Stimulated activated CD4-positive, alpha-beta T cell treated with anti-CD3 and anti-CD28 coated beads, Interleukin-4, amount 100 ng/mL, for 1 hour (primary cell): ENCODE measurements around the gene NPFFR1.

Source experiments
- DNase-seq: peaks from one replicate; pipeline ENCODE4 v3.0.0-alpha.2; 2020

NPFFR1 gene

DNA sequence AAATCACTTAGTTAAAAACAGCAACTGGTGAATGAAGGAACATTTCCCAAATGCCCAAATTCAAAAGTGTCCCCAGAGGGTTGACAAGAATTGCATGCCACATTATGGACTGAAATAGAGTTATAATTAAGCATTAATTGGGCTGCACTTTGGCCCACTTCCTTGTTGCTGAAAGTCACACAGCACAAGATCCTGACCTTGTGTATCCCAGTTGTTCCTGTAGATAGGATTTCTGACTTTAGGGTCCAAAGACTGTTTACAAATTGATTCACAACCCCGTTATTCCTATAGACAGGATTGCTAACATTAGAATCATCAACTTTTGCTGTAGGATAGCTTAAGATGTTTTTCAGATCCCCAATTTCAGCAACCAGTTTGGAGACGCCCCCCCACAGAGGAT, 31.5 kb upstream of the NPFFR1 start:
- no peak for DNase-seq

- no peak for DNase-seq
Observed at GRCh38 chr10:70312972-70313371, 29.2 kb upstream of the NPFFR1 start.

DNA sequence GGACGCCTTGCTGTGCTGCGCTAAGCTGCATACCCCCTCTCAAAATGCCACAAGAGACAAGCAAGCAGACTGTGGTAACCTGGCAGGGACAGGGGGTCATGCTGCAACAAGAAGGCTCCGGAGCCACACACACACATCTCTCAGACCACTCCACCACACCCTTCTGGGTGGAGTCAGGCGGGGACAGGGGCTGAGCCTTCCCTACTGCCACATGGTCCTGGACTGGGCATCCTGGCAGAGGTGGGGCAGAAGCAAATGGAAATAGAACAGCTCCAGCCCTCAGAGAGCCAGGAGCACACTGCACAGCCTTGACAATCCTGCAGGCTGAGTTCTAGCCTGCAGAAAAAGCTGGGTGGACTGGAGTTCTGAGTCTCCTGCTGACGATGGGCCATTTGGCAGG, 28.4 kb upstream of the NPFFR1 start:
- DNase-seq: no peak

DNA sequence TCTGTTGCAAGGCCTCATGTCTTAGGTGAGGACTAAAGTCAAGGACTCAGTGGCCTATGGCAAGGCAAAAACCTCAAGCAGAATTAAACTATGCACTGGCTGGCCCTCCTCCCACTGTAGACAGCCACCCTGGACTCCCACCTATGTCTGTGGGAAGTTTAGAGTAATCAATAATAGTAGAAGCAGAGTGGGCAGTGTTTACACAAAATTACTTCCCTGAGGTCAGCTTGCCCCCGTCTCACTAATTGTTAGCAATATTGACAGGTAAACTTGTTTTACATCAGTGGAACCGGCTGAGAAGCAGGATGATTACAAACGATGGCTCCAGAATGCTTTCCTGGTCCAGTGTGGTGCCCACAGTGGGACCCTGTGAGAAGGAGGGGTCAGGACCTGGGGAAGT, 27.9 kb upstream of the NPFFR1 start:
- DNase-seq: no peak

DNA sequence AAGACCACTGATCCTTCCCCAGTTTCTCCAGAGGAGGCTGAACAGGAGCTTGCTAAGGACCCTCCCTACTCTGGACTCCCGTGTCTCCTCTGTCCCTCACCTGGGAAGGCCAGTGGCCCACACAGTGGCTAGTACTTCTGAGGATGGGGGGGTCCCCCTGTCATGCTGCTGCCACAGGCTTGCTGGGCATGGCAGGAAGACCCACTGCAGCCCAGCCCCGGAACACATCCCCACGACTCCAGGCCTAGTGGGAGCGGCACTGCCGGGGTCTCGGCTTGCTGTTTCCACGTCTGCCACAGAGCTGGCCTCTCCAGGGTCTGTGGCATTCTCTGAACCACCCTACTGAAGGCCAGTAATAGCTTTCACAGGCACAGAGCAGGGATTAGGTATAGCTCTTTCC, 25.9 kb upstream of the NPFFR1 start:
- no peak for DNase-seq

- no peak for DNase-seq
Observed at GRCh38 chr10:70308121-70309060, 24.6 kb upstream of the NPFFR1 start.

- no peak for DNase-seq
Observed at GRCh38 chr10:70306886-70307520, 23.2 kb upstream of the NPFFR1 start.

DNA sequence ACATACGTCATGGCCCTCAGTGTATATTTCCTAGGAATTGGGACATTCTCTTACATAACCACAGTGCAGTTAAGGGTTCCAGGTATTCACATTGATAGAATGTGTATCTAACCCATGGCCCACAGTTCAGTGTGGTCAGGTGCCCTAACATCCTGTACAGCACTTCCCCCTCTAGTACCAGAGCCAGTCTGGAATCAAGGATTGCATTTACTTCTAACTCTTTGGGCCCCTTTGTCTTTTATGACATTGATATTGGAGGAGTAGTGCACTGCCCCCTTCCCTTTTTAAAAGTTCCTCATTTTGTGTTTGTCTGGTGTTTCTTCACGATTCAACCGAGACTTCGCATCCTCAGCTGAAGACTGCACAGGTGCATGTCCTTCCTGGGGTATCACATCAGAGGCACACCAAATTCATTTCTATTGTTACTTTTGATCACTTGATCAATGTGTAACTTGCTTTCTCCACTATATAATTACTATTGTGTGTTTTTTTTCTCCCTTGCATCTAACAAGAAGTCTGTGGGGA, 22.4 kb upstream of the NPFFR1 start:
- DNase-seq: no peak

DNA sequence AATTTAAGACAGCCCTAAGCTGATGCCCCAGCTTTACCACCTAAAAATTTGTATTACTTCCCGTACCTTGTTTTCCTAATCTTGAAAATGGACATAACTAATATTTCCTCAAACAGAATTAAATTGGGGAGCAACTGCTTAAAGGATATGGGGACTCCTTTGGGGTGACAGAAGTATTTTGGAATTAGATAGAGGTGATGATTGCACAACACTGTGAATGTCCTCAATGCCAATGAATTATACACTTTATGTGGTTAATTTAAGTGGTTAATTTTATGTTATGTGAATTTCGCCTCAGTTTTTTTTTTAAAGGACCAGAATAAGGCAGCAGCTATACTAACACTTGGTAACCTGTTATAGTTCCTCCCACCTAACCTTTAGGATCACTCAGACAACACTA, 19.9 kb upstream of the NPFFR1 start:
- DNase-seq: no peak

DNA sequence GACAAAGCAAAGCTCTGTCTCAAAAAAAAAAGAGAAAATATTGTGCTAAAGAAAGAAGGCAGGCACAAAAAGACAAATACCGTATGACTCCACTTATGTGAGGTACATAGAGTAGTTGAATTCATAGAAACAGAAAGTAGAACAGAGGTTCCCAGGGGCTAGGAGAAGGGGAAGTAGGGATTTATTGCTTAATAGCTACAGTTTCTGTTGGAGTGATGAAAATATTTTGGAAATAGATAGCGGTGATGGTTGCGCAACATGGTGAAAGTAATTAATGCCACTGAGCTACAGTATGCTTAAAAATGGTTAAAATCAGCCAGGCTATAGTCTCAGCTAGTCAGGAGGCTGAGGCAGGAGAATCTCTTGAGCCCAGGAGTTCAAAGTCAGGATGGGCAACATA, 18.5 kb upstream of the NPFFR1 start:
- DNase-seq: no peak

GRCh38 chr10:70300908-70301597, 17.2 kb upstream of the NPFFR1 start:
- DNase-seq: no peak

DNA sequence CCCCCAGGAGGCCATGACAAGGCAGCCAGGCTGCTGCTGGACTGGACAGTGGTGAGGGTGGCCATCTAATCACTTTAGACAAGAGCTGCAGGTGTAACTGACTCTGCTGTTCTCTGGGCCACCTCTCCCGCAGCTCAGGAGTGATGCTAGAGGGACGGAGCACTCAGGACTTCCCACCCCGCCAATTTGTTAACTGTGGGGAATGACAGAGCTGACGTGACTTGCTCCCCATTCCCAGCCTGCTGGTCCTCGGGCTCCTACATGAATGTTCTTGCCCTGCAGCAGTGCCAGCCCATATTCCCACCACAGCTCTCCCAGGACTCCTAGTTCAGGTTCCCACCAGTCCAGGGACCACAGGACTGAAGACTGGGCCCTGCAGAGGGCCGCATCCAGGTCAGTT, 16.7 kb upstream of the NPFFR1 start:
- no peak for DNase-seq

DNA sequence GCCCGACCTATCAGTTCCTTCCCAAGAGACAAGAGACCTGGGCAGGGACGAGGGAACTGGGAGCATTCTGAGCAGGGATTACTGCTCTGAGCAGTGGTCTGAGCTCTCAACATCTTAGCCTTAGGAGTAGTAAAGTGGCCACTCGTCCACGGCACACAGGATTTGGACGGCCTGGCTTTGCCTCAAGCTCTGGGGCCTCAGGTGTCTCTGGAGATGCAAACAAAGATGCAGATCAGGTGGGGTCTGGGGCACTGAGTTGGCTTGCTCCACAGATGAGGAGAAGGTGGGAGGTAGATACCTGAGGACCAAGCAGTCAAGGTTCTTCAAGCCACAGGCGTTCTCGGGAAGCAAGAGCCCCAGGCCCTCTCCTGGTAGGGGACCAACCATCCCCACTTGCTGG, 16.1 kb upstream of the NPFFR1 start:
- no peak for DNase-seq

DNA sequence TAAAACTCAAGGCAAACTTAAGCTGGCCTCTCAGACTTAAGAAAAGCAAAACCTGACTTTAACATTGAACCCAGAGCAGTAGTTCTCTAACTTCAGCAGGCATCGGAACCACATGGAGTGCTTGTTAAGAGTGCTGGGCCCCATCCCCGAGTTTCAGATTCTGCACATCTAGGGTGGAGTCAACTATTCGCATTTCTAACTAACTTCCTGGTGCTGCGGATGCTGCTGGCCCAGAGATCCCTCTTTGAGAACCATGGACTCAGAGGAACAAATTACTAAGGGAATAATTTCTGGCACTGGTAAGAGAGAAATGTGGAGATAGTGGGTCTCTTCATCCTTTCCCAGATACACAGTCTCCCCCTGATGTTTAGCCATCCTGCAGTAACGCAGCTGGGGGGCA, 14.6 kb upstream of the NPFFR1 start:
- DNase-seq: no peak

- DNase-seq: no peak
Observed at GRCh38 chr10:70297224-70297623, 13.4 kb upstream of the NPFFR1 start.

- DNase-seq: no peak
Observed at GRCh38 chr10:70296406-70296899, 12.6 kb upstream of the NPFFR1 start.

- DNase-seq: no peak
Observed at GRCh38 chr10:70295926-70296325, 12.1 kb upstream of the NPFFR1 start.

- DNase-seq: no peak
Observed at GRCh38 chr10:70295321-70295720, 11.5 kb upstream of the NPFFR1 start.

DNA sequence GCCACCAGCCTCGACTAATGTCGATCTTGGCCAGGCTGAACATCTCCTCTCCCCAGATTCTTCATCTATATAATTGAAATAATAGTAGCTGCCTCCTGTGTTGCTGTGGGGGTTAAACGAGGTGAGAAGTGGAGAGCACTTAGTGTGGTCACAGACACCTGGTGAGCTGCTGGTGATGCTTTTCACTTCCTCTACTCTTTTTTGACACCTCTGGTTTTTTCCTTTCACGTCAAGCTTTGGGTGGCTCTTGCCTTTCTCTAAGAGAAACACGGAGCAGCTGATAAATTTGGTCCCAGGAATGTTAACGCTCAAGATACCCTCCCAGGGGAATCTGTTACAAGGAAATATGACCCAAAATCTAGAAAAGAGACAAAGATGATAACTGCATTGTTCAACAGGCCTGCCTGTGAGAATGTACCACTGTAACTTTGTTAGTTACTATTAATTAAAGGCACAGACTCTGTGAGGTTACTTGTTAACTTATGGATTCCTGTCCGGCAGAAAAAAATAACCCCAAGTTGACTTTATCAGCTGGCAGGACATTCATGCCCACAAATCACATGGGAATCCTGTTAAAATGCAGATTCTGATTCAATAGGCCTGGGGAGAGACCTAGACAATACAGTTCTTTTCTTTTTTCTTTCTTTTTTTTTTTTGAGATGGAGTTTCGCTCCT, 9.5 kb upstream of the NPFFR1 start:
- DNase-seq: no peak

- no peak for DNase-seq
Observed at GRCh38 chr10:70292004-70292403, 8.2 kb upstream of the NPFFR1 start.

- DNase-seq: no peak
Observed at GRCh38 chr10:70289739-70290138, 5.9 kb upstream of the NPFFR1 start.

DNA sequence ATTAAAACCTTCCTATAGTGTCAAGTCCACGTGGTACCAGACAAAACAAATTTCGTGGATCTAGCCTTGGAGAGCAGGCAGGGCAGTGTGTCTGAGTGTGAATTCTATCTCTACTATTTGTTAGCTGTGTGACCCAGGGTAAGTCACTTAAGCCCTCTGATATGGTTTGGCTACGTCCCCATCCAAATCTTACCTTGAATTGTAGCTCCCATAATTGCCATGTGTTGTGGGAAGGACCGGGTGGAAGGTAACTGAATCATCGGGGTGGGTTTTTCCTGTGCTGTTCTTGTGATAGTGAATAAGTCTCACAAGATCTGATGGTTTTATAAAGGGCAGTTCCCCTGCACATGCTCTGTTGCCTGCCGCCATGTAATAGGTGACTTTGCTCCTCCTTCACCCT, 2.8 kb upstream of the NPFFR1 start:
- no peak for DNase-seq

- no peak for DNase-seq
Observed at GRCh38 chr10:70285476-70285831, 1.6 kb upstream of the NPFFR1 start.
